Right lobe of liver (tissue), 4 donors: ENCODE data around the gene TAX1BP3.

ENCODE experiments used
- POLR2A ChIP-seq: fragments of 450-650 bp; IDR thresholded peaks from one replicate; pipeline ENCODE4 v1.6.1; 2017; ENCODE audit warnings: antibody characterized with exemption, mild to moderate bottlenecking
- TF ChIP-seq, protein P1 (sequence below), 4 donors: fragments of 200-600 bp in 3 of 4; fragments of 450-650 bp in 1 of 4; IDR thresholded peaks; one replicate each; pipeline versions ENCODE4 v1.5.1 to v1.8.0; 2016 to 2022; ENCODE audit warnings: antibody characterized with exemption in 4 of 4, mild to moderate bottlenecking in 2 of 4
- donor health status: DM: no; HTN: no; CAD: no.
- donor health status: DM: no; HTN: no; CAD: no.
- donor health status: DM: no; HTN: yes; CAD: no.

DNA sequence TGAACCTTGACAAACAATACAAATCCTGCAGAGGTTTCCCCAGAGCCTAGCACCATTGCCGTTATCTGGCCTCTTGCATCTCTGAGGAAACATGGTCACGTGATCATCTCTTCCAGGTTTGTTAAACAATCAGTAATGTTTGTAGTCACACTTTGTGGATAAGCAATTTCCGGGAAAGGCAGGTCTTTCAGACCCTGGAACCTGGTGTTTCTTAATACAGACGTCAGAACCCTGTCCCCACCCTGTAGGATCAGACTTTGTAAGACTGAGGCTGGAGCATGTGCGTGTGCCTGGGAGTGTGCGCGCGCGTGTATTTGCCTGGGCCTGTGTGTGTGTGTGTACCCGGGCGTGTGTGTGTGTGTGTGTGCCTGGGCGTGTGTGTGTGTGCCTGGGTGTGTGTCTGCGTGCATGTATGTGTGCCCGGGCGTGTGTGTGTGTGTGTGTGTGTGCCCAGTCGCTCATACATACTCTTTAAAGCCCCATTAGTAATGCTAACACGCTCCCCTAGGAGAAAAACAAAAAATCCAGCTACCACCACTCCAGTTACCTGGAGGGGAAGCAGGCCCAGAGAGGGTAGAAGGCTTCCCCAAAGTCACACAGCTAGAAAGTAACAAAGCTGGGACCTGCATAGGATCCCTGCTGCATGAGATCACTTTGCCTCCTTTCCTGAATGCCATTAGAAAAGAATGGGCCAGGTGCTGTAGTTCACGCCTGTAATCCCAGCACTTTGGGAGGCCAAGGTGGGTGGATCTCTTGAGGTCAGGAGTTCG is 26.5 kb downstream of the TAX1BP3 start:
- TF ChIP-seq, protein P1, sequence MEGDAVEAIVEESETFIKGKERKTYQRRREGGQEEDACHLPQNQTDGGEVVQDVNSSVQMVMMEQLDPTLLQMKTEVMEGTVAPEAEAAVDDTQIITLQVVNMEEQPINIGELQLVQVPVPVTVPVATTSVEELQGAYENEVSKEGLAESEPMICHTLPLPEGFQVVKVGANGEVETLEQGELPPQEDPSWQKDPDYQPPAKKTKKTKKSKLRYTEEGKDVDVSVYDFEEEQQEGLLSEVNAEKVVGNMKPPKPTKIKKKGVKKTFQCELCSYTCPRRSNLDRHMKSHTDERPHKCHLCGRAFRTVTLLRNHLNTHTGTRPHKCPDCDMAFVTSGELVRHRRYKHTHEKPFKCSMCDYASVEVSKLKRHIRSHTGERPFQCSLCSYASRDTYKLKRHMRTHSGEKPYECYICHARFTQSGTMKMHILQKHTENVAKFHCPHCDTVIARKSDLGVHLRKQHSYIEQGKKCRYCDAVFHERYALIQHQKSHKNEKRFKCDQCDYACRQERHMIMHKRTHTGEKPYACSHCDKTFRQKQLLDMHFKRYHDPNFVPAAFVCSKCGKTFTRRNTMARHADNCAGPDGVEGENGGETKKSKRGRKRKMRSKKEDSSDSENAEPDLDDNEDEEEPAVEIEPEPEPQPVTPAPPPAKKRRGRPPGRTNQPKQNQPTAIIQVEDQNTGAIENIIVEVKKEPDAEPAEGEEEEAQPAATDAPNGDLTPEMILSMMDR (IDR thresholded peaks at IDR 0.05), result no peak
- TF ChIP-seq POLR2A, result no peak
